Urinary bladder (tissue), 4 donors: ENCODE data around the gene SLC13A2. TPM values are rescaled to one million over a fixed set of nuclear protein-coding genes. Genes with fewer than 3 reads are reported as not detected.

Experiments
- DNase-seq: peaks from one replicate; pipeline ENCODE4 v3.0.0-alpha.2; 2015; ENCODE audit errors: extremely low spot score
- H3K27ac ChIP-seq: one replicate; pipeline ENCODE4 v1.5.1; 2013; ENCODE audit warnings: low read depth, mild to moderate bottlenecking, moderate library complexity
- H3K36me3 ChIP-seq: one replicate; pipeline ENCODE4 v1.6.1; 2013; ENCODE audit warnings: mild to moderate bottlenecking, moderate library complexity; ENCODE audit not compliant: insufficient read depth
- H3K4me1 ChIP-seq: one replicate; pipeline ENCODE4 v1.6.1; 2013; ENCODE audit warnings: mild to moderate bottlenecking, moderate library complexity; ENCODE audit not compliant: insufficient read depth
- H3K4me3 ChIP-seq: one replicate; pipeline ENCODE4 v1.5.1; 2013; ENCODE audit warnings: low read depth, low read length
- WGBS: extraction: QIAGEN DNeasy Blood & Tissue Kit; methylation state at CpG from one replicate; pipeline ENCODE4 v1.1.7; 2013; 5-methylcytosine and 5-hydroxymethylcytosine counted together
- polyA plus RNA-seq: library from polyadenylated mRNA; stranded (reverse); fragments of 200-250 nt; gene quantifications from one replicate; pipeline ENCODE4 v1.2.3, GENCODE V29; 2013
- total RNA-seq: library from RNA; depleted of rRNA; stranded (reverse); fragments of >200 nt; gene quantifications from one replicate; pipeline ENCODE4 v1.2.3, GENCODE V29; 2014
- donor health status: healthy with polysubstance abuse.
- donor health status: healthy.

Gene SLC13A2
- total and polyA plus RNA-seq, 2 donors: 0.03 TPM; not detected in 1

- Histone ChIP-seq H3K27ac (no peak overlapping the region), H3K36me3 (no peaks in the 10 kb centered on the region), H3K4me3 (no peak overlapping the region), H3K4me1 (no peaks in the 10 kb centered on the region)
- 65% methylated on average over 14 of the region's 14 CpGs for WGBS
- no peak for DNase-seq
Measured at GRCh38 chr17:28506763-28507487, 33.5 kb downstream of the SLC13A2 start.

- no peak for DNase-seq
- Histone ChIP-seq H3K27ac (peak overlapping the region; percentile 71), H3K4me3 (no peak overlapping the region), H3K36me3 (no peaks in the 10 kb centered on the region), H3K4me1 (no peaks in the 10 kb centered on the region)
- 22% methylated on average over 24 of the region's 24 CpGs for WGBS
Measured at GRCh38 chr17:28507567-28508203, 34.2 kb downstream of the SLC13A2 start.

DNA sequence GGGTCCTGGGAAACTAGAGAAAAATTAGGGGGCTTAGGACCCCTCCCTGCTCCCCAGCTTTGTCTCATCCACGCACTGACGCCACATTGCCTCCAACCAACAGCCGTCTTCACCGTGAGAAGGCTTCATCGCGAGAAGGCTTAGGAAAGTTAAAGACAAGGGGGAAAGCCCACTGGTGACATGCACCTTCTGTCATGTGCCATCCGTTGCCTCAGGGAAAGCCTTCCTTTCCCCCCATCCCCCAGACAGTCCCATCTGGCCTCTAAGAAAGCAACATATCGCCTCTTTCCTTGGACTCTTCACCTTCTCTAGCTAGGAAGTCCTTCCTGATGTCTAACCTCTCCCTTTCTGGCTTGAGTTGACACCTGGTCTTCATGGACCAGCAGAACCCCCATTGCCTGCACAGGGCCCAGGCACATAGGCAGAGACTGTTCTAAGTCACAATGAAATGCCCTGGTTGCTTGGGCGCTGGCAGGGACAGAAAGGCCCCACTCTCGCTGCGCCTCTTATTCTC lies 34.8 kb downstream of the SLC13A2 start:
- Histone ChIP-seq H3K36me3 (no peaks in the 10 kb centered on the region), H3K27ac (peak overlapping the region; percentile 40), H3K4me1 (no peaks in the 10 kb centered on the region), H3K4me3 (no peak overlapping the region)
- no peak for DNase-seq
- WGBS: 48% methylated on average over 11 of the region's 11 CpGs

GRCh38 chr17:28509789-28510188 lies 36.3 kb downstream of the SLC13A2 start:
- H3K4me1 ChIP-seq: no peaks in the 10 kb centered on the region
- H3K36me3 ChIP-seq: no peaks in the 10 kb centered on the region
- no peak overlapping the region for H3K4me3 ChIP-seq
- WGBS: 73% methylated on average over 7 of the region's 7 CpGs
- no peak overlapping the region for H3K27ac ChIP-seq
- DNase-seq: no peak

DNA sequence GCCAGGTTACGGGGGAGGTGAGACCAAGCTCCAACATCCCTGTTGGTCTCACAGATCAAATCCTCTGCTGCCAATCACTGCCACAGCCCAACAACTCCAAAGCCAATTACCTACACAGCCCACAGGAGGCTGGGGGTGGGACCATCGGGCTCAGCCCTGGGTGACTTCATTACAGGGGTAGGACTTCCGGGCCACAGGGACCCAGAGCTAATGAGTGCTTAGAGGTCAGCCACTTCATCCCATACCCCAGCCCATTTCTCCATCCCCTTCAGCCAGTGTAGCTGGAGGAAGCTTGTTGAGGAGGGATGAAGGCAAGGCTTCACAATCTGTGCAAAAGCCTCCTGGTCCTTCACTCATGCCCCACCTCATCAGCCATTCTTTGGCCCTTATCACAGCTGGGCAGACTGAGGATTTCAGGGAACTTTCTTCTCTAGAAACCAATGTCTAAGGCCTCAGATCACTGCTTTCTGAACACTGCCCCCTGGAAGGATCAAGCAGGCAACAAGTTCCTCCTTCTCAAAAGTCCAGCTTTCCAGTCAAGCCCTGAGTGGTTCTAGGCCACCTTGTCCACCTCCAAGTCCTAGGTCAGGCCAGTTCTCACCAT lies 38.5 kb downstream of the SLC13A2 start:
- H3K36me3 ChIP-seq: no peaks in the 10 kb centered on the region
- DNase-seq: no peak
- no peak overlapping the region for H3K27ac ChIP-seq
- 68% methylated on average over 3 of the region's 3 CpGs for WGBS
- H3K4me1 ChIP-seq: no peaks in the 10 kb centered on the region
- no peak overlapping the region for H3K4me3 ChIP-seq

DNA sequence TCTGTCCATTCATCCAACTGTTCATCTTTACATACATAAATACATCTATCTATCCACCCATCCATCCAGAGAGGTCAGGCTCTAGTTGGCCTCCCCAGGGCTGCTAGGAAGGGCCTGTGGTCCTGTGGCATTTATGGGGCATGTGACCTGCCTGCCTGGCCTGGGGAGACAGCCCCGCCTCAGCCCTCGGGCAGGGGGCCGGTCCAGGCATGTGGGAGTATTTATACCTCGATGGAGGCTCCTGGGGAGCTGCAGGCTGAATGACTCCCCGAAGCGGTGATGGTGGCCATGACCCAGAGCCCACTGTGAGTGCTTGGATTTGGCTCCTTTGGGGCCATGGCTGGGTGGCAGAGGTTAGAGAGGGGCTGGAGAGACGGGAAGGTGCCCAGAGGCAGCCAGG lies 40.0 kb downstream of the SLC13A2 start:
- H3K4me3 ChIP-seq: no peak overlapping the region
- WGBS: 62% methylated on average over 7 of the region's 7 CpGs
- DNase-seq: no peak
- no peaks in the 10 kb centered on the region for H3K36me3 ChIP-seq
- H3K4me1 ChIP-seq: no peaks in the 10 kb centered on the region
- H3K27ac ChIP-seq: no peak overlapping the region

GRCh38 chr17:28514561-28515002 lies 41.1 kb downstream of the SLC13A2 start:
- WGBS: 39% methylated on average over 16 of the region's 16 CpGs
- H3K36me3 ChIP-seq: no peaks in the 10 kb centered on the region
- no peak overlapping the region for H3K27ac ChIP-seq
- no peaks in the 10 kb centered on the region for H3K4me1 ChIP-seq
- DNase-seq: no peak
- no peak overlapping the region for H3K4me3 ChIP-seq

DNA sequence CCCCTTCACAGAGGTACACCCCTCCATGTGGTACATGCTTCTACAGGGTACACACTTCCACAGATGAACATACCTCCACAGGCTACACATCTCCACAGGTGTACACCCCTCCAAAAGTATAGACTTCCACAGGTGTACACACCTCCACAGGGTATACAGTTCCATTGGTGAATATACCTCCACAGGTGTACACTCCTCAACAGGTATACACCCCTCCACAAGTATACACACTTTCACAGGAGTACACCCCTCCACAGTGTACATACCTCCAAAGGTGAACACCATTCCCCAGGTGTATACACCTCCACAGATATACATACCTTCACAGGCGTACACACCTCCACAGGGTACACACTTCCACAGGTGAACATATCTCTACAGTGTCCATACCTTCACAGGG lies 42.1 kb downstream of the SLC13A2 start:
- no peaks in the 10 kb centered on the region for H3K4me1 ChIP-seq
- DNase-seq: no peak
- no peak overlapping the region for H3K4me3 ChIP-seq
- 98% methylated on average over 1 of the region's 1 CpG for WGBS
- H3K36me3 ChIP-seq: no peaks in the 10 kb centered on the region
- no peak overlapping the region for H3K27ac ChIP-seq

- WGBS: 71% methylated on average over 6 of the region's 6 CpGs
- no peaks in the 10 kb centered on the region for H3K4me1 ChIP-seq
- H3K27ac ChIP-seq: no peak overlapping the region
- H3K36me3 ChIP-seq: no peaks in the 10 kb centered on the region
- DNase-seq: no peak
- H3K4me3 ChIP-seq: no peak overlapping the region
Measured at GRCh38 chr17:28518132-28518531, 44.7 kb downstream of the SLC13A2 start.

DNA sequence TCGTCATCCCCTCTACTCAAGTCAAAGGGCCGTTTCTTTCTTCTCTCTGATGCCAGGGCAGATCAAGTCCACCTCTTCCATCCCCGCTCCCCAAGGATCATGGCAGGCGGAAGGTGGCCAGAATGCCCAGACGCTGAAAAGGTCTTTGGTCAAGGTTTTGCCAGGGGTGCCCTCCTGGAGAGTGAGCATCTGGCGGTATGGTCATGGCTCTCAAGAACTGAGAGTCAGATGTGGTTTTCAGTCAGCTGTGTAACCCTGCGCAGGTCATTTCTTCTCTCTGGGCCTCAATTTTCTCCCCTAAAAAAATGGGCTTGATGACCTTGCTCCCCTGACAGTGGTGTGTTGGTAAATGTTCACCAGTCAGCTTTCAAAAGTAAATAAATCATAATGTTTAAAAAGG lies 45.1 kb downstream of the SLC13A2 start:
- Histone ChIP-seq H3K4me1 (no peaks in the 10 kb centered on the region), H3K36me3 (no peaks in the 10 kb centered on the region), H3K27ac (no peak overlapping the region), H3K4me3 (no peak overlapping the region)
- DNase-seq: no peak
- WGBS: 86% methylated on average over 7 of the region's 7 CpGs

DNA sequence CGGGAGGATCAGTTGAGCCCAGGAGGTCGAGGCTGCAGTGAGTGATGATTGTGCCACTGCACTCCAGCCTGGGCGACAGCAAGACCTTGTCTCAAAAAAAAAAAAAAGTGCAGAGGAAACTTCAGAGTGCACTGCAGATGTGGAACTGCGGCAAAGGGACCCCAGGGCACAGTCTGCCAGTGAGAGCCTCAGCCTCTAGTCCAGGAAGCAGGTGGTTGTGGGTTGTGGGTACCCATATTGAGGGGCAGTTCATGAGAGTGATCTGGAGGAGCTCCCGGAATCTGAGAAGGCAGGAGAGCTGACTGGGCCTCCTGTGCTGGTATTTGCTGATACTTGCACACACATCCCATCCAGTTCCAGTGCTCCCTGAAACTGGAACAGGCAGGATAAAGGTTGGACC lies 45.8 kb downstream of the SLC13A2 start:
- no peak for DNase-seq
- Histone ChIP-seq H3K4me1 (no peaks in the 10 kb centered on the region), H3K4me3 (no peak overlapping the region), H3K36me3 (no peaks in the 10 kb centered on the region), H3K27ac (no peak overlapping the region)
- 69% methylated on average over 5 of the region's 5 CpGs for WGBS

DNA sequence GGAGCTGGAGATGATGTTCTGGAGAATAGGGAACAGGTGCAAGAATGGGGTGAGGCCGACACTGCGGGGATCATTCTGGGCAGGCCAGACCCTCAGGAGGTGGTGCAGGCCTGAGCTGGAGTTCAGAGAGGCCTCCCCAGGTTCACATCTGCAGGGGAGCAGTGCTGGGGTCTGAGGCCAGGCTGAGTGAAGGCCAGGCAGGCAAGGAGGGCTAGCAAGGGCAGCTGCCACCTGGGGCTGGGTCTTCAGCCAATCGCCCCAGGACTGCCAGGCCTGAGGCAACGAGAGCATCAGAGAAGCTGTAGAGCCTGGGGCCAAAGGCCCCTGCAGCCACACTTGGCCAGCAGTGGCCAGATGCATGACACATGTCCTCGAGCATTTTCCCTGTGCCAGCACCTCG lies 47.2 kb downstream of the SLC13A2 start:
- Histone ChIP-seq H3K36me3 (no peaks in the 10 kb centered on the region), H3K4me3 (no peak overlapping the region), H3K27ac (no peak overlapping the region), H3K4me1 (no peaks in the 10 kb centered on the region)
- WGBS: 83% methylated on average over 6 of the region's 6 CpGs
- DNase-seq: no peak

GRCh38 chr17:28521311-28522085 lies 48.1 kb downstream of the SLC13A2 start:
- Histone ChIP-seq H3K4me3 (no peak overlapping the region), H3K4me1 (no peaks in the 10 kb centered on the region), H3K36me3 (no peaks in the 10 kb centered on the region), H3K27ac (no peak overlapping the region)
- WGBS: 47% methylated on average over 21 of the region's 21 CpGs
- DNase-seq: no peak
